ENCODE results near the gene SCAF1. TPM values are rescaled to one million over a fixed set of nuclear protein-coding genes. Genes with fewer than 3 reads are reported as not detected.

The SCAF1 gene
- 10 to 100 TPM; 38.9 to 46.2 (median 44.9) TPM for total RNA-seq
- total RNA-seq (2013): 8.8 TPM

- Histone ChIP-seq H3K9me3 (ENCODE audit: control insufficient read depth, insufficient read depth, low read length) (no peaks in the 10 kb centered on the region), H3K27ac (ENCODE audit: low read length) (peak within 1 kb of the TSS; percentile 88), H3K36me3 (ENCODE audit: control insufficient read depth, insufficient read depth, low read length) (peaks cover 9% of the 10 kb centered on the region), H3K4me1 (ENCODE audit: control insufficient read depth, insufficient read depth, low read length) (peaks cover 44% of the 10 kb centered on the region), H3K27me3 (ENCODE audit: control insufficient read depth, insufficient read depth, low read length) (no peaks in the 10 kb centered on the region), H3K4me3 (ENCODE audit: low read length) (peak within 1 kb of the TSS; percentile 84)
- H3K27ac Mint-ChIP-seq: peak within 1 kb of the TSS; percentile 96 to 100
- H3K4me3 Mint-ChIP-seq: peak within 1 kb of the TSS; percentile 93
- no peaks in the 10 kb centered on the region for H3K27me3 Mint-ChIP-seq (ENCODE audit: low read depth in 2 of 2)
- H3K9me3 Mint-ChIP-seq: no peaks in the 10 kb centered on the region
- WGBS (ENCODE audit: insufficient coverage): under 1% methylated on average over 87 of the region's 87 CpGs
- peaks cover 45 to 69% of the 10 kb centered on the region in 2 donors for H3K4me1 Mint-ChIP-seq
- H3K36me3 Mint-ChIP-seq: no peaks in the 10 kb centered on the region
- TF ChIP-seq CTCF (IDR thresholded peaks at IDR 0.05): no peak
- intact Hi-C loops (cut with micrococcal nuclease): loop anchor here (1.0 to 5.0 kb wide), 5 partner anchors 22 to 1005 kb away; partner anchors contain the start of genes AKT1S1, ALDH16A1, DBP and NOSIP
- ATAC-seq (peak; percentile 66 to 87 (median 72)), DNase-seq (peak; percentile 99 to 100)
These were observed at the start of gene SCAF1 for GRCh38 chr19:49641688-49642491. Gene SCAF1 (plus strand): TSS chr19:49642209. CDS start chr19:49645027, 2,818 bp downstream.

- Histone ChIP-seq H3K36me3 (ENCODE audit: control insufficient read depth, insufficient read depth, low read length) (peaks cover 28% of the 10 kb centered on the region), H3K9me3 (ENCODE audit: control insufficient read depth, insufficient read depth, low read length) (no peaks in the 10 kb centered on the region), H3K4me3 (ENCODE audit: low read length) (peak overlapping the region; percentile 88), H3K27ac (ENCODE audit: low read length) (peak overlapping the region; percentile 54), H3K27me3 (ENCODE audit: control insufficient read depth, insufficient read depth, low read length) (no peaks in the 10 kb centered on the region), H3K4me1 (ENCODE audit: control insufficient read depth, insufficient read depth, low read length) (peaks cover 29% of the 10 kb centered on the region)
- no peaks in the 10 kb centered on the region for H3K36me3 Mint-ChIP-seq
- peak overlapping the region; percentile 89 to 90 for H3K27ac Mint-ChIP-seq
- H3K4me1 Mint-ChIP-seq: peaks cover 32 to 41% of the 10 kb centered on the region in 2 donors
- no peaks in the 10 kb centered on the region for H3K27me3 Mint-ChIP-seq (ENCODE audit: low read depth in 2 of 2)
- peak in 1 of 2 donors; percentile 47 for DNase-seq
- intact Hi-C loops (cut with micrococcal nuclease): loop anchor here (1.0 kb wide), 1 partner anchor 48 kb away; the partner anchor contains the start of gene RRAS
- TF ChIP-seq CTCF (IDR thresholded peaks at IDR 0.05): no peak
- peak overlapping the region; percentile 84 for H3K4me3 Mint-ChIP-seq
- WGBS (ENCODE audit: insufficient coverage): 6% methylated on average over 28 of the region's 28 CpGs
- H3K9me3 Mint-ChIP-seq: no peaks in the 10 kb centered on the region
- no peak for ATAC-seq
These were observed 49.4 kb upstream of the SCAF1 start for GRCh38 chr19:49592486-49593232.

- TF ChIP-seq CTCF (IDR thresholded peaks at IDR 0.05): no peak
- intact Hi-C loops (cut with micrococcal nuclease): loop anchor here (1.0 kb wide), 1 partner anchor 47 kb away; the partner anchor contains the start of gene RRAS
- Histone ChIP-seq H3K4me1 (ENCODE audit: control insufficient read depth, insufficient read depth, low read length) (peaks cover 29% of the 10 kb centered on the region), H3K27ac (ENCODE audit: low read length) (peak overlapping the region; percentile 54), H3K27me3 (ENCODE audit: control insufficient read depth, insufficient read depth, low read length) (no peaks in the 10 kb centered on the region), H3K36me3 (ENCODE audit: control insufficient read depth, insufficient read depth, low read length) (peaks cover 28% of the 10 kb centered on the region), H3K4me3 (ENCODE audit: low read length) (peak overlapping the region; percentile 18), H3K9me3 (ENCODE audit: control insufficient read depth, insufficient read depth, low read length) (no peaks in the 10 kb centered on the region)
- H3K27ac Mint-ChIP-seq: peak overlapping the region; percentile 89 to 90
- DNase-seq: peak; percentile 83 to 95
- ATAC-seq: peak; percentile 56 to 76 (median 67)
- H3K4me3 Mint-ChIP-seq: peak overlapping the region; percentile 84
- peaks cover 32 to 41% of the 10 kb centered on the region in 2 donors for H3K4me1 Mint-ChIP-seq
- WGBS (ENCODE audit: insufficient coverage): 11% methylated on average over 26 of the region's 27 CpGs
- no peaks in the 10 kb centered on the region for H3K9me3 Mint-ChIP-seq
- H3K27me3 Mint-ChIP-seq (ENCODE audit: low read depth in 2 of 2): no peaks in the 10 kb centered on the region
- H3K36me3 Mint-ChIP-seq: no peaks in the 10 kb centered on the region
These were observed 48.5 kb upstream of the SCAF1 start for GRCh38 chr19:49593233-49594113.

All from natural killer cell (primary cell).